Right ventricle myocardium superior (tissue), 1 donor: Measurements from ENCODE around the gene GRID1. TPM values are rescaled to one million over a fixed set of nuclear protein-coding genes. Genes with fewer than 3 reads are reported as not detected.
A peak's percentile ranks its signal among the peaks of the same experiment; 100 is the strongest.

Experiments
- ATAC-seq: fragments of 200-7000 bp; cut with Tn5 transposase; one replicate; pipeline ENCODE4 v1.9.1; 2020; ENCODE audit warnings: mild to moderate bottlenecking; ENCODE audit not compliant: poor library complexity
- DNase-seq: peaks from one replicate; pipeline ENCODE4 v3.0.0-alpha.2; 2020
- intact Hi-C: fragments of 100-400 bp; cut with DNase I; formaldehyde crosslinking; loops from one replicate; pipeline ENCODE4 v1.11.2; 2022
- total RNA-seq: library from RNA; stranded (reverse); fragmentation: NEBNext Ultra II Directional; extraction: Animal tissue kit (Norgen Biotek cat#: 25700); gene quantifications from one replicate; pipeline ENCODE4 v1.2.1, GENCODE V29; 2021
- donor health status: DM: no; HTN: yes; CAD: no; lungs with severe emphysema.

The GRID1 gene
- total RNA-seq, 1 donor from 2014 or later = 1.1 TPM

GRCh38 chr10:86330778-86331763 is 35.5 kb downstream of the GRID1 start:
- ATAC-seq (no peak), DNase-seq (no peak)
- intact Hi-C loops = no loop called here

- intact Hi-C loops = no loop called here
- ATAC-seq (no peak), DNase-seq (no peak)
Observed at GRCh38 chr10:86329896-86330680, 36.5 kb downstream of the GRID1 start.

- ATAC-seq (no peak), DNase-seq (no peak)
- intact Hi-C loops = no loop called here
Observed at GRCh38 chr10:86329093-86329710, 37.4 kb downstream of the GRID1 start.

- intact Hi-C loops = no loop called here
- DNase-seq = no peak
- no peak for ATAC-seq
Observed at GRCh38 chr10:86327954-86328725, 38.5 kb downstream of the GRID1 start.

- DNase-seq (no peak), ATAC-seq (no peak)
- intact Hi-C loops = no loop called here
Observed at GRCh38 chr10:86325158-86325557, 41.4 kb downstream of the GRID1 start.

GRCh38 chr10:86321568-86321967 is 45.0 kb downstream of the GRID1 start:
- ATAC-seq (peak; percentile 68), DNase-seq (no peak)
- intact Hi-C loops = no loop called here

- ATAC-seq (no peak), DNase-seq (no peak)
- intact Hi-C loops = no loop called here
Observed at GRCh38 chr10:86319676-86320075, 46.9 kb downstream of the GRID1 start.

GRCh38 chr10:86317949-86318725 is 48.5 kb downstream of the GRID1 start:
- intact Hi-C loops = no loop called here
- DNase-seq (no peak), ATAC-seq (no peak)

GRCh38 chr10:86316990-86317389 is 49.6 kb downstream of the GRID1 start:
- no peak for DNase-seq
- intact Hi-C loops = no loop called here
- ATAC-seq = no peak

GRCh38 chr10:86316274-86316835 is 50.2 kb downstream of the GRID1 start:
- DNase-seq = no peak
- ATAC-seq = no peak
- intact Hi-C loops = no loop called here

GRCh38 chr10:86315549-86315942 is 51.0 kb downstream of the GRID1 start:
- no peak for ATAC-seq
- intact Hi-C loops = no loop called here

GRCh38 chr10:86314616-86315548 is 51.7 kb downstream of the GRID1 start:
- ATAC-seq (no peak), DNase-seq (no peak)
- intact Hi-C loops = no loop called here

More at GRCh38 chr10:86315549-86315942, 51.0 kb downstream of the GRID1 start:
- DNase-seq = no peak

- ATAC-seq (no peak), DNase-seq (no peak)
- intact Hi-C loops = no loop called here
Observed at GRCh38 chr10:86313621-86314041, 53.0 kb downstream of the GRID1 start.

GRCh38 chr10:86312701-86313270 is 53.8 kb downstream of the GRID1 start:
- ATAC-seq (no peak), DNase-seq (no peak)
- intact Hi-C loops = no loop called here

GRCh38 chr10:86311906-86312305 is 54.7 kb downstream of the GRID1 start:
- ATAC-seq = no peak
- DNase-seq = no peak
- intact Hi-C loops = no loop called here

GRCh38 chr10:86311190-86311589 is 55.4 kb downstream of the GRID1 start:
- intact Hi-C loops = no loop called here
- DNase-seq (no peak), ATAC-seq (no peak)
